ENCODE results near the gene AHCY.
A peak's percentile ranks its signal among the peaks of the same experiment; 100 is the strongest.
"Not testable (repeated sequence)": the region's sequence is repeated elsewhere in the genome, so short reads cannot be mapped to it uniquely, and the experiment has no call there.

The AHCY gene

GRCh38 chr20:34322267-34323105 is 19.3 kb upstream of the AHCY start:
- no peak for DNase-seq

- no peak for DNase-seq
These were observed 17.7 kb upstream of the AHCY start for GRCh38 chr20:34320861-34321260.

GRCh38 chr20:34318609-34319443 is 15.7 kb upstream of the AHCY start:
- DNase-seq: no peak

GRCh38 chr20:34316196-34316814 is 13.2 kb upstream of the AHCY start:
- no peak for DNase-seq

GRCh38 chr20:34315236-34315635 is 12.1 kb upstream of the AHCY start:
- DNase-seq: no peak

- DNase-seq: peak; percentile 63
These were observed 9.5 kb upstream of the AHCY start for GRCh38 chr20:34312544-34313217.

- no peak for DNase-seq
These were observed 8.9 kb upstream of the AHCY start for GRCh38 chr20:34312024-34312460.

GRCh38 chr20:34311118-34312023 is 8.2 kb upstream of the AHCY start:
- no peak for DNase-seq

GRCh38 chr20:34310481-34311117 is 7.4 kb upstream of the AHCY start:
- no peak for DNase-seq

- no peak for DNase-seq
These were observed 6.5 kb upstream of the AHCY start for GRCh38 chr20:34309691-34310090.

GRCh38 chr20:34305333-34306230 is 2.4 kb upstream of the AHCY start:
- no peak for DNase-seq

- peak; percentile 11 for DNase-seq
These were observed 838 bp downstream of the AHCY start for GRCh38 chr20:34302312-34302722.

GRCh38 chr20:34301587-34302311 is 1.4 kb downstream of the AHCY start:
- no peak for DNase-seq

- DNase-seq: no peak
These were observed 2.2 kb downstream of the AHCY start for GRCh38 chr20:34300809-34301586.

GRCh38 chr20:34300256-34300806 is 2.8 kb downstream of the AHCY start:
- no peak for DNase-seq

GRCh38 chr20:34299556-34300255 is 3.4 kb downstream of the AHCY start:
- DNase-seq: no peak

GRCh38 chr20:34298294-34298784 is 4.8 kb downstream of the AHCY start:
- not testable (repeated sequence) for DNase-seq

Data from NCI-H1694 treated with DMSO at 0.1 percent for 48 hours (cell line).